ENCODE measurements around the gene EBNA1BP2.

GRCh38 chr1:43220905-43221778 is 49.1 kb upstream of the EBNA1BP2 start:
- no peak for TF ChIP-seq POLR2AphosphoS5 (IDR thresholded peaks at IDR 0.05)
- no peak for TF ChIP-seq POLR2A (IDR thresholded peaks at IDR 0.05; ENCODE audit: low read depth)
- TF ChIP-seq, protein P1, sequence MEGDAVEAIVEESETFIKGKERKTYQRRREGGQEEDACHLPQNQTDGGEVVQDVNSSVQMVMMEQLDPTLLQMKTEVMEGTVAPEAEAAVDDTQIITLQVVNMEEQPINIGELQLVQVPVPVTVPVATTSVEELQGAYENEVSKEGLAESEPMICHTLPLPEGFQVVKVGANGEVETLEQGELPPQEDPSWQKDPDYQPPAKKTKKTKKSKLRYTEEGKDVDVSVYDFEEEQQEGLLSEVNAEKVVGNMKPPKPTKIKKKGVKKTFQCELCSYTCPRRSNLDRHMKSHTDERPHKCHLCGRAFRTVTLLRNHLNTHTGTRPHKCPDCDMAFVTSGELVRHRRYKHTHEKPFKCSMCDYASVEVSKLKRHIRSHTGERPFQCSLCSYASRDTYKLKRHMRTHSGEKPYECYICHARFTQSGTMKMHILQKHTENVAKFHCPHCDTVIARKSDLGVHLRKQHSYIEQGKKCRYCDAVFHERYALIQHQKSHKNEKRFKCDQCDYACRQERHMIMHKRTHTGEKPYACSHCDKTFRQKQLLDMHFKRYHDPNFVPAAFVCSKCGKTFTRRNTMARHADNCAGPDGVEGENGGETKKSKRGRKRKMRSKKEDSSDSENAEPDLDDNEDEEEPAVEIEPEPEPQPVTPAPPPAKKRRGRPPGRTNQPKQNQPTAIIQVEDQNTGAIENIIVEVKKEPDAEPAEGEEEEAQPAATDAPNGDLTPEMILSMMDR (IDR thresholded peaks at IDR 0.05), result no peak

Measured in esophagus muscularis mucosa (tissue), 3 donors.